Esophagus squamous epithelium (tissue), 5 donors: ENCODE measurements around the gene TSEN2. TPM values are rescaled to one million over a fixed set of nuclear protein-coding genes. Genes with fewer than 3 reads are reported as not detected.

Source experiments
- DNase-seq: peaks from one replicate; lab custom pipeline; 2025; lab: John Stamatoyannopoulos, UW
- H3K27ac ChIP-seq, 4 donors: fragments of 200-600 bp; sonication (generic); one replicate each; pipeline ENCODE4 v1.5.1; 2016 to 2019; ENCODE audit warnings: mild to moderate bottlenecking in 1 of 4
- H3K27me3 ChIP-seq, 4 donors: fragments of 200-600 bp; sonication (generic); 1 replicate in 3 of 4; 2 replicates in 1 of 4; pipeline versions ENCODE4 v1.5.1 to v1.6.0; 2017 to 2021; ENCODE audit warnings: antibody characterized with exemption in 1 of 4
- H3K36me3 ChIP-seq, 3 donors: fragments of 200-600 bp; sonication (generic); one replicate each; pipeline ENCODE4 v1.5.1; 2016 to 2019
- H3K4me1 ChIP-seq, 3 donors: fragments of 200-600 bp; sonication (generic); one replicate each; pipeline ENCODE4 v1.5.1; 2017 to 2019
- H3K4me3 ChIP-seq, 4 donors: fragments of 200-600 bp; sonication (generic); 1 replicate in 3 of 4; 2 replicates in 1 of 4; pipeline ENCODE4 v1.5.1; 2016 to 2019; ENCODE audit warnings: mild to moderate bottlenecking in 2 of 4, moderate library complexity in 1 of 4
- H3K9me3 ChIP-seq, 3 donors: fragments of 200-600 bp; sonication (generic); one replicate each; pipeline ENCODE4 v1.5.1; 2016 to 2019
- POLR2A ChIP-seq, 4 donors: fragments of 450-650 bp; IDR thresholded peaks; one replicate each; pipeline ENCODE4 v1.6.1; 2017; ENCODE audit warnings: antibody characterized with exemption in 4 of 4, mild to moderate bottlenecking in 4 of 4, moderate library complexity in 3 of 4
- WGBS, 2 donors: methylation state at CpG; one replicate each; pipeline ENCODE4 v1.1.5; 2018; 5-methylcytosine and 5-hydroxymethylcytosine counted together
- intact Hi-C: fragments of 100-400 bp; cut with DNase I; formaldehyde crosslinking; loops from one replicate; pipeline ENCODE4 v1.15.0; 2022
- total RNA-seq, 4 donors: library from RNA; depleted of rRNA; stranded (reverse); fragments of >200 nt; gene quantifications; one replicate each; pipeline ENCODE4 v1.1.0, GENCODE V29; 2016
- TF ChIP-seq, protein P1 (sequence below), 6 experiments: fragments of 450-650 bp in 4 of 6; fragments of 200-600 bp in 2 of 6; sonication (generic) in 2 of 6; IDR thresholded peaks; one replicate each; pipeline ENCODE4 v1.5.1; 2016 to 2019; ENCODE audit warnings: antibody characterized with exemption in 6 of 6, mild to moderate bottlenecking in 4 of 6, moderate library complexity in 4 of 6
- donor health status: DM: yes; HTN: yes; CAD: no.

The TSEN2 gene
- total RNA-seq, 4 donors from 2014 or later = 13.6 to 29.6 (median 14.3) TPM

DNA sequence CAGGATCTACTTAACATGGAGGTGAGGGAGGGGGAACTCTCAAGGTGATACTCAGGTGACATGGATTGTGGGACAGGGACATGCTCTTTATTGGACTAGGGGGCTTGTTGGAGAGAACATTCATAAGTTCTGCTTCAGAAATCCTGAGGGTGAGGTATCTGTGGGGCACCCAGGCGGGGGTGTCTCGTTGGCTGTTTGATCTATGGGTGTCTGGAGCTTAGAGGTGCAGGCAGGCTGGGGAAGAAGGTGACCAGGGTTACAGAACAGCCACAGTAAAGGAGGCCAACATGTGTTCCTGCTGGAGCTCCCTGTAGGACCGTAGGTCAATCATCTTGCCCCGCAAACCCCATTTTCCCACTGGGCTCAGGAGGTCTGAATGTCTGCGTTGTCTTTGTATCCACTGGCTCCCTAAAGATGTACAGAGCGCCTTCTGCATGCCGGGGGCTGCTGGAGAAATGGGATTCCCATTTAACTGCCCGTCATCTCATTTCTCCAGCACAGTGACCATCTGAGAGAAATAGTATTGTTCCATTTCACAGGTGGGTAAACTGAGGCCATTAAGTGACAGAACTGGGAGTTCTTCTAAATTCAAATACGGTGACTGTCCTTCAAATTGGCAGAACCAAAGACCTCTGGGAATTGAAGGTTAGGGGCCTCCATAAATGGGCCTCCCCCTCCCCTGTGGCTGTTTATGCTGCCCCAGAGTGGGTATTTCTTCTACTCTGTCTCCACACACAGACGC is 40.3 kb upstream of the TSEN2 start:
- intact Hi-C loops = no loop called here
- Histone ChIP-seq H3K9me3 (no peaks in the 10 kb centered on the region), H3K27me3 (peaks cover 0 to 30% (median 0%) of the 10 kb centered on the region in 4 donors), H3K27ac (no peak overlapping the region), H3K4me1 (no peaks in the 10 kb centered on the region), H3K36me3 (no peaks in the 10 kb centered on the region), H3K4me3 (no peak overlapping the region)
- WGBS, 2 donors = 94 to 97% methylated on average over 9 of the region's 10 CpGs
- TF ChIP-seq, protein P1, sequence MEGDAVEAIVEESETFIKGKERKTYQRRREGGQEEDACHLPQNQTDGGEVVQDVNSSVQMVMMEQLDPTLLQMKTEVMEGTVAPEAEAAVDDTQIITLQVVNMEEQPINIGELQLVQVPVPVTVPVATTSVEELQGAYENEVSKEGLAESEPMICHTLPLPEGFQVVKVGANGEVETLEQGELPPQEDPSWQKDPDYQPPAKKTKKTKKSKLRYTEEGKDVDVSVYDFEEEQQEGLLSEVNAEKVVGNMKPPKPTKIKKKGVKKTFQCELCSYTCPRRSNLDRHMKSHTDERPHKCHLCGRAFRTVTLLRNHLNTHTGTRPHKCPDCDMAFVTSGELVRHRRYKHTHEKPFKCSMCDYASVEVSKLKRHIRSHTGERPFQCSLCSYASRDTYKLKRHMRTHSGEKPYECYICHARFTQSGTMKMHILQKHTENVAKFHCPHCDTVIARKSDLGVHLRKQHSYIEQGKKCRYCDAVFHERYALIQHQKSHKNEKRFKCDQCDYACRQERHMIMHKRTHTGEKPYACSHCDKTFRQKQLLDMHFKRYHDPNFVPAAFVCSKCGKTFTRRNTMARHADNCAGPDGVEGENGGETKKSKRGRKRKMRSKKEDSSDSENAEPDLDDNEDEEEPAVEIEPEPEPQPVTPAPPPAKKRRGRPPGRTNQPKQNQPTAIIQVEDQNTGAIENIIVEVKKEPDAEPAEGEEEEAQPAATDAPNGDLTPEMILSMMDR (IDR thresholded peaks at IDR 0.05) = no peak
- no peak for DNase-seq

DNA sequence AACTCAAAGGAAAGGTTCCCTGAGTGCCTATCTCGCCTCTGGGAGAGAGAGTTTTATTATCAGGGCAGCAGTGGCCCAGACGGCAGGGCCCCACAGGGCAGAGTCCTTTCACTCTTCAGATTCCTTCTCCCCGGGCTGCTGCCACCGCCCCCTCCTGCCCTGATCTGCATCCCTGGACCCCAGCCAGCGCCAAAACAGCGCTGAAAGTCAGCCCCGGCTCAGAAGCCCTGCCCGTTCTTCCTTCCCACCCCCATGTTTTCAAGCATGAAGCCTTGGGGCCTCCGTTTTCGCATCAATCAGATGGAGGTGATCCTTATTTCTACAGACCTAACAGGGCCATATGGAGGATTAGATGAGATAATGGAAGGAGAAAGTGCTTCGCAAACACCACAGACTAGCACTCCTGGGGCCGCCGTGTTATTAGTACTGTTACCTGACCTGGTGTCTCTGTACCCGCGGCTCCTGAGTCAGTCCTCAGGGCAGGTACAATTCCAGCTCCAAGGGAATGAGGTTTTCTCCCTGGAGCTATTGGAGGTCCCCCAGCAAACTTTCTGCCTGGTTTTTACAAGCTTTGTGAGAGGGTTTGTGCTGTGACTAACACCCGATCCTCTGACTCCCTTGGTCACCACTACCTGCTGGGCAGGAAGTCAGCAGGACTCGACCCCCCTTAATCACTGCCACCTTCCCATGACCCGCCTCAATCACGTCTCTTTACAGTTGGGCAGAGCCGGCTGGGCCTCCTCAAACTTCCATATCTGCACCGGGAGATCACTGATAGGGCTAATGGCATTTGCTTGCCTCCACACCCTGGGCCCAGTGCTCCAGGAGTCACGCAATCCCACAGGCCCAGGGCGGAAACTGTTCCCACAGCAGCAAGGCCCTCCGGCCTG is 39.5 kb upstream of the TSEN2 start:
- TF ChIP-seq, protein P1 (IDR thresholded peaks at IDR 0.05) = no peak
- no peak overlapping the region for H3K4me3 ChIP-seq
- no peaks in the 10 kb centered on the region for H3K4me1 ChIP-seq
- H3K36me3 ChIP-seq = no peaks in the 10 kb centered on the region
- WGBS, 2 donors = 55 to 62% methylated on average over 15 of the region's 24 CpGs
- no peak for DNase-seq
- H3K27me3 ChIP-seq = peaks cover 0 to 30% (median 0%) of the 10 kb centered on the region in 4 donors
- H3K27ac ChIP-seq = no peak overlapping the region
- intact Hi-C loops = no loop called here
- no peaks in the 10 kb centered on the region for H3K9me3 ChIP-seq

DNA sequence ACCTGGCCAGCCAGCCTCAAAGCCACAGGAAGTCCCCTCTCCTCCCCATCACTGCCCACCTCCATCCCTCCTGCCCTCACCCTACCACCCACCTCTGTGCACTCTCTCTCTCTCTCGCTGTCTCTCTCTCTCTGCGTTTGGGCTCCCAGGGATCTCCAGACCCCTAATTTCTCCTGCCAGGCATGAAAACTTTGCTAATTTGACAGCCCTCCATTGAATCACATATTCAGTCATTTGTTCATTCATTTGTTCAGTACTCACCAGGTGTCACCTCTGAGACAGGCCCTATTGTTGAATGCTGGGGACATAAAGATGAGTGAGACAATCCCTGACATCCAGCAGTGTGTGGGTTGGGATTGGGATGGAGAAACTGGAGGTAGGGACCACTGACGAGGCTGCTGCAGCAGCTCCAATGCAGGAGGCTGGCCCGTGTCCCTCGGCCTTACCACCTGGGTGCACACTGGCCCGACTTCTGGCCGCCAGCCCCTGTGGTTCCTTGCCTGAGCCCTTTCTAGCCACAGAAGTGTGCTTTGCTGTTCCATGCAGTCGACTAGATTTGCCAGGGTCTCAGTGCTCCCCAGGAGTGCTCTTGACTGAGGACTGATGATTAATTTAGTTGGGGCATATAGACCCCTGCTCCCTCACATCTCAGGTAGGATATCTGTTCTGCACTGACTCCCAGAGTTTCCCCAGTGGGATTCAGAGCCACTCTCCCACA is 38.6 kb upstream of the TSEN2 start:
- peaks cover 0 to 30% (median 0%) of the 10 kb centered on the region in 4 donors for H3K27me3 ChIP-seq
- H3K9me3 ChIP-seq = no peaks in the 10 kb centered on the region
- 92 to 95% methylated on average over 4 to 8 of the region's 8 CpGs for WGBS, 2 donors
- H3K36me3 ChIP-seq = no peaks in the 10 kb centered on the region
- H3K27ac ChIP-seq = no peak overlapping the region
- TF ChIP-seq, protein P1 (IDR thresholded peaks at IDR 0.05) = no peak
- TF ChIP-seq POLR2A (IDR thresholded peaks at IDR 0.05) = no peak
- no peaks in the 10 kb centered on the region for H3K4me1 ChIP-seq
- intact Hi-C loops = no loop called here
- no peak overlapping the region for H3K4me3 ChIP-seq
- DNase-seq = no peak

DNA sequence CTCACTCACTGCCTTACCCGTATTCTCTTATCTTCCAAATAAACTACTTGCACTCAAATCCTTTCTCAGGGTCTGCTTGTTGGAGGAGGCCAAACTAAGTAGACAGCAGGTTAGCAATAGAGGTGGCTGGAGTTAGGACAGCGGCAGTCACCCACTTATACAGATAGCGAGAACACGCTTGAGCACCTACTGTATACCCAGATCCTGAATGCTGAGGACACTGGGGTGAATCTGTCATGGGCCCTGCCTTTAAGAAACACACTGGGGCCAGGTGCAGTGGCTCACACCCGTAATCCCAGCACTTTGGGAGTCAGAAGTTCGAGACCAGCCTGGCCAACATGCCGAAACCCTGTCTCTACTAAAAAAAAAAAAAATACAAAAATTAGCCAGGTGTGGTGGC is 38.0 kb upstream of the TSEN2 start:
- no peaks in the 10 kb centered on the region for H3K4me1 ChIP-seq
- no peaks in the 10 kb centered on the region for H3K9me3 ChIP-seq
- intact Hi-C loops = no loop called here
- no peak overlapping the region for H3K4me3 ChIP-seq
- no peak overlapping the region for H3K27ac ChIP-seq
- H3K27me3 ChIP-seq = peaks cover 0 to 30% (median 0%) of the 10 kb centered on the region in 4 donors
- H3K36me3 ChIP-seq = no peaks in the 10 kb centered on the region
- TF ChIP-seq POLR2A (IDR thresholded peaks at IDR 0.05) = no peak
- TF ChIP-seq, protein P1 (IDR thresholded peaks at IDR 0.05) = no peak
- WGBS, 2 donors = 64 to 86% methylated on average over 1 to 4 of the region's 7 CpGs
- DNase-seq = no peak
